ENCODE data around the gene CIPC. TPM values are rescaled to one million over a fixed set of nuclear protein-coding genes. Genes with fewer than 3 reads are reported as not detected.

CIPC gene
- total and polyA plus RNA-seq, 7 donors: 14.8 to 96.1 (median 59.7) TPM

DNA sequence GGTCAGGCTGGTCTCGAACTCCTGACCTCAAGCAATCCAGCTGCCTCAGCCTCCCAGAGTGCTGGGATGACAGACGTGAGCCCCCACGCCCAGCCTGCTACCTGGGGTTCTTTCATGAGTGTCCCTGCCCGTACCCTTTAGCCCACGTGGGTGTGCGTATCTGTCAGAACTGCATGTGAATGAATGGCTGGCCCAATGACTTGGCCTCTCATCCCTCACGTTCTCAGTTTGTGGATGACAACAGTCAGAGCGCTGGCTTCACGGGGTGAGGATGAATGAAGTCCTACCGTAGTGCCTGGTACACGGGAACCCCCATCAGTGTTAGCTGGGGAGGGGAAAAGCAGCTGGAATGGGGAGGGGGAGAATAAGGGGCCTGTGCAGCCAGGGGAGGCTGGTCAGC is 59.7 kb downstream of the CIPC start:
- no peak for DNase-seq
- no peak overlapping the region for H3K4me3 ChIP-seq
- H3K27ac ChIP-seq: peak overlapping the region in 2 of 4 donors; percentile 59 to 62
- intact Hi-C loops (cut with DNase I): no loop called here
- H3K9me3 ChIP-seq: no peaks in the 10 kb centered on the region
- 40 to 59% methylated on average over 11 of the region's 11 CpGs for WGBS, 2 donors
- H3K27me3 ChIP-seq: peaks cover 0 to 5% (median 0%) of the 10 kb centered on the region in 3 donors
- H3K4me1 ChIP-seq: peaks cover 0 to 18% (median 16%) of the 10 kb centered on the region in 4 donors
- H3K36me3 ChIP-seq: no peaks in the 10 kb centered on the region
- no peak for TF ChIP-seq POLR2AphosphoS5 (IDR thresholded peaks at IDR 0.05)
- no peak for TF ChIP-seq POLR2A (IDR thresholded peaks at IDR 0.05)
- TF ChIP-seq, protein P1, sequence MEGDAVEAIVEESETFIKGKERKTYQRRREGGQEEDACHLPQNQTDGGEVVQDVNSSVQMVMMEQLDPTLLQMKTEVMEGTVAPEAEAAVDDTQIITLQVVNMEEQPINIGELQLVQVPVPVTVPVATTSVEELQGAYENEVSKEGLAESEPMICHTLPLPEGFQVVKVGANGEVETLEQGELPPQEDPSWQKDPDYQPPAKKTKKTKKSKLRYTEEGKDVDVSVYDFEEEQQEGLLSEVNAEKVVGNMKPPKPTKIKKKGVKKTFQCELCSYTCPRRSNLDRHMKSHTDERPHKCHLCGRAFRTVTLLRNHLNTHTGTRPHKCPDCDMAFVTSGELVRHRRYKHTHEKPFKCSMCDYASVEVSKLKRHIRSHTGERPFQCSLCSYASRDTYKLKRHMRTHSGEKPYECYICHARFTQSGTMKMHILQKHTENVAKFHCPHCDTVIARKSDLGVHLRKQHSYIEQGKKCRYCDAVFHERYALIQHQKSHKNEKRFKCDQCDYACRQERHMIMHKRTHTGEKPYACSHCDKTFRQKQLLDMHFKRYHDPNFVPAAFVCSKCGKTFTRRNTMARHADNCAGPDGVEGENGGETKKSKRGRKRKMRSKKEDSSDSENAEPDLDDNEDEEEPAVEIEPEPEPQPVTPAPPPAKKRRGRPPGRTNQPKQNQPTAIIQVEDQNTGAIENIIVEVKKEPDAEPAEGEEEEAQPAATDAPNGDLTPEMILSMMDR (IDR thresholded peaks at IDR 0.05): no peak
- no peak for TF ChIP-seq EP300 (IDR thresholded peaks at IDR 0.05)

DNA sequence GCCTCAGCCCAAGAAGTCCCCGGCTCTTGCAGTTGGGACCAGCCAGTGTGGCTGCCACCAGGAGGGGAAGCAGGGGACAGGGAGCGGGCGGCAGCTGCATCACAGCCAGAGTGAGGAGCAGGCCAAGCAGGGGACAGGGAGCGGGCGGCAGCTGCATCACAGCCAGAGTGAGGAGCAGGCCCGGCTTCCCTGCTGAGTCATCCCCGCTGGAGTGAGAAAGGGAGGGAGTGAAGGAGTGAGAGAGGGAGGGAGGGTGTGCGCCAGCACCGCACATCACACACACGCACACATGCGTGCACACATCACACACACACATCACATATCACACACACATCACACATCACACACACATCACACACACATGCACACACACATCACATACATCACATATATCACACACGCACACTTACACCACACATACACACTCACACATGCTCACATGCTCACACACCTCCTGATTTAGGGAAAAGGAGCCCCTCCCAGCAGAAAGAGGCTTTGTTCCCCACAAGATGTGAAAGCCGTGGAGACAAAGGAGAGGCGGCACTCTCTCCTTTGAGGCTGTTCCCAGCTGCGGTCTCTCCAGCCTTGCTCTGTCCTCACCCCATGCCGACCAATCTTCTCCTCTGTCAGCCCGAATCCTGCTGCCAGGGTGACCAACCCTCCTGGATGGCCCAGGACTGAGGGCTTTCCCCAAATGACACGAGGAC is 60.3 kb downstream of the CIPC start:
- H3K27me3 ChIP-seq: peaks cover 0 to 5% (median 0%) of the 10 kb centered on the region in 3 donors
- intact Hi-C loops (cut with DNase I): no loop called here

DNA sequence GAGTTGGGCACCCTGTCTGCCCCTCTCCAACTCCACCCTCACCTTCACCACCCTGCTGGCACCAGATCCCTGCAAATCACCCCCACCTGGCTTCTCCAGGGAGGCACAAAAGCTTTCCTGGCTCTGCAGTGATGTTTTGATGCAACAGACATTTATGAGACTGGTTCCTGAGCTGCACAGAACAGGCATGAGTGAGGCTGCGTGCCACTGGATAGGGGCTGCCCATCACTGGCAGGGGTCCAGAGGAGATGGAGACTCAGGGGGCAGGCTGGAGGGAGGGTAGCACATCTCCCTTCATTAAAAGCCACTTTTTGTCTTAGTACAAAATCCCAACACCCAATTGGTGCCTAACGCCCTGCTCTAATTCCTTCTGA is 60.8 kb downstream of the CIPC start:
- DNase-seq: no peak
- peaks cover 0 to 18% (median 16%) of the 10 kb centered on the region in 4 donors for H3K4me1 ChIP-seq
- intact Hi-C loops (cut with DNase I): no loop called here
- TF ChIP-seq POLR2AphosphoS5 (IDR thresholded peaks at IDR 0.05) (no peak), EP300 (IDR thresholded peaks at IDR 0.05) (no peak), POLR2A (IDR thresholded peaks at IDR 0.05) (no peak)
- TF ChIP-seq, protein P1 (IDR thresholded peaks at IDR 0.05): no peak
- no peaks in the 10 kb centered on the region for H3K36me3 ChIP-seq
- 71 to 83% methylated on average over 2 of the region's 2 CpGs for WGBS, 2 donors
- peak overlapping the region in 3 of 4 donors; percentile 45 to 61 (median 55) for H3K27ac ChIP-seq
- H3K9me3 ChIP-seq: no peaks in the 10 kb centered on the region
- no peak overlapping the region for H3K4me3 ChIP-seq
- peaks cover 0 to 5% (median 0%) of the 10 kb centered on the region in 3 donors for H3K27me3 ChIP-seq

More for the DNA sequence above, 60.3 kb downstream of the CIPC start:
- WGBS, 2 donors: 8 to 17% methylated on average over 18 of the region's 18 CpGs
- Histone ChIP-seq H3K36me3 (no peaks in the 10 kb centered on the region), H3K4me1 (peaks cover 0 to 18% (median 16%) of the 10 kb centered on the region in 4 donors), H3K4me3 (peak overlapping the region in 2 of 4 donors; percentile 9 to 12), H3K27ac (peak overlapping the region in 3 of 4 donors; percentile 55 to 62 (median 61)), H3K9me3 (no peaks in the 10 kb centered on the region)
- no peak for TF ChIP-seq POLR2A (IDR thresholded peaks at IDR 0.05)
- no peak for TF ChIP-seq EP300 (IDR thresholded peaks at IDR 0.05)
- TF ChIP-seq, protein P1 (IDR thresholded peaks at IDR 0.05): no peak
- peak in 2 of 4 donors; percentile 11 to 30 for TF ChIP-seq POLR2AphosphoS5 (IDR thresholded peaks at IDR 0.05)
- peak; percentile 76 for DNase-seq

DNA sequence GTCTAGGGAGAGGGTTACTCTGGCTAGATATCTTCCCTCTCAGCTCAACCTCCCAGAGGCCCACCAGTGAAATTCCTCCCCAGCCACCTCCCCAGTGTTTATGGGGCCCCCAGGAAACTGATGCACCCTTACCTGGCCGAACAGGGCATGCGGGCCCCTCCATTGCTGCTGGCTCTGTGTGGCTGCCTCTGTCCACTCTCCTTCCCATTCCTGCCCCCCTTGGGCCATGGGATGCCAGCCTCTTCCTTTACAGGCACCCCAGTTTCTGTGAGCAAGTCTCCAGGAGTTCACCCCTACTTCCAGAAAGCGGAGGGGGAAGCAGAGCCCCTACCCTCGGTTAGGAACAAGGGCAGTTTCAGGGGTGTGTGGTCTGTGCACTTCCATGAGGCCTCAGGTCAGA is 63.0 kb downstream of the CIPC start:
- WGBS, 2 donors: 79 to 80% methylated on average over 4 of the region's 4 CpGs
- Histone ChIP-seq H3K27me3 (no peaks in the 10 kb centered on the region), H3K27ac (no peak overlapping the region), H3K9me3 (no peaks in the 10 kb centered on the region), H3K4me1 (peaks cover 0 to 18% (median 16%) of the 10 kb centered on the region in 4 donors), H3K36me3 (no peaks in the 10 kb centered on the region), H3K4me3 (no peak overlapping the region)
- no peak for TF ChIP-seq POLR2AphosphoS5 (IDR thresholded peaks at IDR 0.05)
- TF ChIP-seq, protein P1 (IDR thresholded peaks at IDR 0.05): no peak
- TF ChIP-seq EP300 (IDR thresholded peaks at IDR 0.05): no peak
- no peak for TF ChIP-seq POLR2A (IDR thresholded peaks at IDR 0.05)
- DNase-seq: no peak
- intact Hi-C loops (cut with DNase I): no loop called here

Other genes starting within 250 kb of the CIPC start
- 10 to 100 TPM; 34.7 to 63.1 (median 57.9) TPM for gene IRF2BPL, start 69.5 kb upstream of the CIPC start, total RNA-seq
- 10 to 100 TPM in 1 of 3 donors, 1 to 10 TPM in 2; 3.0 to 13.8 (median 6.6) TPM for gene IRF2BPL, start 69.5 kb upstream of the CIPC start, polyA plus RNA-seq
- gene ZDHHC22, start 43.5 kb downstream of the CIPC start, total RNA-seq: 1 to 10 TPM in 2 of 4 donors, under 1 TPM in 2; 0.49 to 1.9 (median 1.0) TPM
- gene ZDHHC22, start 43.5 kb downstream of the CIPC start, polyA plus RNA-seq: under 1 TPM in 1 of 3 donors, not detected in 2; 0.67 TPM
- gene TMEM63C, start 83.5 kb downstream of the CIPC start, total RNA-seq: 1 to 10 TPM in 3 of 4 donors, under 1 TPM in 1; 0.28 to 2.1 (median 1.2) TPM
- gene TMEM63C, start 83.5 kb downstream of the CIPC start, polyA plus RNA-seq: 1 to 10 TPM; 1.8 to 6.5 (median 5.5) TPM
- 1 to 10 TPM; 3.5 to 10.0 (median 9.5) TPM for gene NGB, start 172.9 kb downstream of the CIPC start, total RNA-seq
- gene NGB, start 172.9 kb downstream of the CIPC start, polyA plus RNA-seq: 1 to 10 TPM in 1 of 3 donors, not detected in 2; 1.9 TPM
- gene POMT2, start 222.6 kb downstream of the CIPC start, total RNA-seq: 10 to 100 TPM; 10.5 to 21.0 (median 16.4) TPM
- gene POMT2, start 222.6 kb downstream of the CIPC start, polyA plus RNA-seq: 10 to 100 TPM in 1 of 3 donors, 1 to 10 TPM in 2; 3.6 to 16.8 (median 5.1) TPM
- gene GSTZ1, start 222.8 kb downstream of the CIPC start, total RNA-seq: 10 to 100 TPM in 1 of 4 donors, 1 to 10 TPM in 3; 5.4 to 20.7 (median 9.7) TPM
- 10 to 100 TPM; 37.0 to 42.6 (median 42.3) TPM for gene GSTZ1, start 222.8 kb downstream of the CIPC start, polyA plus RNA-seq